ENCODE measurements around the gene OR1E2.

The OR1E2 gene

GRCh38 chr17:3389791-3390190, 43.9 kb downstream of the OR1E2 start:
- no peak for DNase-seq

- no peak for DNase-seq
Observed at GRCh38 chr17:3385869-3386816, 47.5 kb downstream of the OR1E2 start, which contains the start of gene OR3A2. TSS of gene OR3A2 (minus strand) at chr17:3386308.

All from Kasumi-1 (cell line).